HepG2 (cell line): ENCODE measurements around the gene ARHGEF9. TPM values are rescaled to one million over a fixed set of nuclear protein-coding genes. Genes with fewer than 3 reads are reported as not detected.

ENCODE experiments used
- ATF1 ChIP-seq: IDR thresholded peaks from 2 replicates; pipeline ENCODE4 v1.6.1; 2016; ENCODE audit warnings: mild to moderate bottlenecking, control low read depth
- ATF4 ChIP-seq, 2 experiments: fragments of 450-650 bp in 1 of 2; sonication (generic) in 1 of 2; formaldehyde crosslinking; IDR thresholded peaks; 2 replicates each; pipeline versions ENCODE4 v1.5.0 to v1.8.0; 2020 to 2022; ENCODE audit warnings: mild to moderate bottlenecking in 1 of 2, missing genetic modification reagents in 1 of 2
- CBX5 ChIP-seq: sonication (generic); formaldehyde crosslinking; IDR thresholded peaks from 2 replicates; pipeline ENCODE4 v1.4.0; 2020; ENCODE audit warnings: missing genetic modification reagents, borderline replicate concordance
- CREB1 ChIP-seq, 2 experiments: fragments of 450-650 bp in 1 of 2; IDR thresholded peaks; 2 replicates each; pipeline ENCODE4 v1.6.1; 2016 to 2017; ENCODE audit warnings: control low read depth in 1 of 2, mild to moderate bottlenecking in 1 of 2, missing compliant biosample characterization in 1 of 2, missing genetic modification characterization in 1 of 2
- HMGXB3 ChIP-seq: sonication (generic); formaldehyde crosslinking; IDR thresholded peaks from 2 replicates; pipeline ENCODE4 v1.4.0; 2020; ENCODE audit warnings: missing genetic modification reagents, borderline replicate concordance
- HOXA9 ChIP-seq: sonication (generic); formaldehyde crosslinking; IDR thresholded peaks from 2 replicates; pipeline ENCODE4 v1.8.1; 2022; ENCODE audit warnings: missing genetic modification reagents, mild to moderate bottlenecking, moderate library complexity, borderline replicate concordance
- MXI1 ChIP-seq: IDR thresholded peaks from 3 replicates; pipeline ENCODE4 v1.6.1; 2012; ENCODE audit warnings: low read depth, low read length, inconsistent platforms, borderline replicate concordance
- NFYB ChIP-seq: sonication (generic); formaldehyde crosslinking; IDR thresholded peaks from 2 replicates; pipeline ENCODE4 v1.4.0; 2020; ENCODE audit warnings: missing genetic modification reagents
- NR1H2 ChIP-seq: sonication (generic); formaldehyde crosslinking; IDR thresholded peaks from 2 replicates; pipeline ENCODE4 v1.8.1; 2022; ENCODE audit warnings: low read depth, missing genetic modification reagents, borderline replicate concordance
- PBX2 ChIP-seq: IDR thresholded peaks from 2 replicates; pipeline ENCODE4 v1.6.1; 2016; ENCODE audit warnings: control low read depth
- SP4 ChIP-seq: sonication (generic); formaldehyde crosslinking; IDR thresholded peaks from 2 replicates; pipeline ENCODE4 v1.8.1; 2023; ENCODE audit warnings: mild to moderate bottlenecking, missing genetic modification reagents
- SRSF1 ChIP-seq: fragments of 200-400 bp; formaldehyde crosslinking; optimal IDR thresholded peaks from 2 replicates; pipeline ENCODE3; 2017; ENCODE audit warnings: mild to moderate bottlenecking, low read depth, low read length, moderate library complexity
- YEATS4 ChIP-seq: sonication (generic); formaldehyde crosslinking; IDR thresholded peaks from 2 replicates; pipeline ENCODE4 v1.4.0; 2020; ENCODE audit warnings: missing genetic modification reagents, borderline replicate concordance
- ZNF207 ChIP-seq: fragments of 450-650 bp; IDR thresholded peaks from 2 replicates; pipeline ENCODE4 v1.6.1; 2016; ENCODE audit warnings: antibody characterized with exemption, borderline replicate concordance
- ZNF296 ChIP-seq: sonication (generic); formaldehyde crosslinking; conservative IDR thresholded peaks from 2 replicates; pipeline ENCODE4 v1.5.0; 2020; ENCODE audit warnings: mild to moderate bottlenecking, missing genetic modification reagents
- ZNF605 ChIP-seq: sonication (generic); formaldehyde crosslinking; IDR thresholded peaks from 2 replicates; pipeline ENCODE4 v1.8.0; 2022; ENCODE audit warnings: mild to moderate bottlenecking, missing genetic modification reagents
- ZNF652 ChIP-seq: IDR thresholded peaks from 2 replicates; pipeline ENCODE4 v1.6.1; 2016; ENCODE audit warnings: low read depth, borderline replicate concordance
- ZNF878 ChIP-seq: sonication (generic); formaldehyde crosslinking; IDR thresholded peaks from 2 replicates; pipeline ENCODE4 v1.8.1; 2023; ENCODE audit warnings: mild to moderate bottlenecking, missing genetic modification reagents, moderate library complexity
- polyA plus RNA-seq, 8 experiments: library from polyadenylated mRNA; depleted of rRNA in 3 of 8; stranded (reverse) in 7 of 8; unstranded in 1 of 8; fragments of >200 nt; fragmentation: Illumina TruSeq in 4 of 8; extraction: Trizol in 4 of 8; gene quantifications; 2 replicates each; pipeline versions ENCODE4 v1.2.1 to v1.2.3, GENCODE V29; 2011 to 2016; ENCODE audit warnings: low read depth in 4 of 8, missing spikeins in 1 of 8, mixed read lengths in 1 of 8; ENCODE audit not compliant: insufficient read depth in 1 of 8
- total RNA-seq, 5 experiments: library from RNA; depleted of rRNA; stranded (reverse); fragments of >200 nt; fragmentation: Illumina TruSeq; extraction: Trizol; gene quantifications; 2 replicates each; pipeline ENCODE4 v1.2.3, GENCODE V29; 2016; ENCODE audit warnings: low read depth in 1 of 5
- TF ChIP-seq, protein P1 (sequence below): sonication (generic); formaldehyde crosslinking; IDR thresholded peaks from 2 replicates; pipeline ENCODE4 v1.5.0; 2020; ENCODE audit warnings: missing genetic modification reagents
- TF ChIP-seq, protein P2 (sequence below): sonication (generic); formaldehyde crosslinking; IDR thresholded peaks from 2 replicates; pipeline ENCODE4 v1.4.0; 2020; ENCODE audit warnings: mild to moderate bottlenecking, missing genetic modification reagents

The ARHGEF9 gene
- total and polyA plus RNA-seq, 2 of the 13 experiments (the other 11 are each of a cell fraction or from before 2014, with no cell fraction given), result 0.91 to 1.8 TPM

- TF ChIP-seq ZNF652 (CRISPR knock-in tag) (no peak), SP4 (peak; percentile 51; the same call in 1 of the 2 replicates), ATF1 (CRISPR knock-in tag) (peak; percentile 74; the same call in 1 of the 2 replicates), SRSF1 (peak; percentile 92), HOXA9 (CRISPR knock-in tag) (no peak), ZNF296 (CRISPR knock-in tag) (no peak), ZNF605 (CRISPR knock-in tag) (no peak), ZNF878 (no peak), ZNF207 (no peak), NFYB (peak; percentile 94), ATF4 (CRISPR knock-in tag; IDR thresholded peaks at IDR 0.05) (no peak), CREB1 (IDR thresholded peaks at IDR 0.05) (peak; percentile 61; the same call in 1 of the 2 replicates), CREB1 (CRISPR knock-in tag; IDR thresholded peaks at IDR 0.05) (peak; percentile 81), NR1H2 (CRISPR knock-in tag) (no peak), PBX2 (CRISPR knock-in tag) (peak; percentile 86), YEATS4 (CRISPR knock-in tag) (no peak), CBX5 (CRISPR knock-in tag) (peak; percentile 38; the same call in 1 of the 2 replicates), HMGXB3 (CRISPR knock-in tag) (peak; percentile 93), MXI1 (no peak)
- TF ChIP-seq, protein P1, sequence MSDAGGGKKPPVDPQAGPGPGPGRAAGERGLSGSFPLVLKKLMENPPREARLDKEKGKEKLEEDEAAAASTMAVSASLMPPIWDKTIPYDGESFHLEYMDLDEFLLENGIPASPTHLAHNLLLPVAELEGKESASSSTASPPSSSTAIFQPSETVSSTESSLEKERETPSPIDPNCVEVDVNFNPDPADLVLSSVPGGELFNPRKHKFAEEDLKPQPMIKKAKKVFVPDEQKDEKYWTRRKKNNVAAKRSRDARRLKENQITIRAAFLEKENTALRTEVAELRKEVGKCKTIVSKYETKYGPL (CRISPR knock-in tag), result no peak
- TF ChIP-seq, protein P2, sequence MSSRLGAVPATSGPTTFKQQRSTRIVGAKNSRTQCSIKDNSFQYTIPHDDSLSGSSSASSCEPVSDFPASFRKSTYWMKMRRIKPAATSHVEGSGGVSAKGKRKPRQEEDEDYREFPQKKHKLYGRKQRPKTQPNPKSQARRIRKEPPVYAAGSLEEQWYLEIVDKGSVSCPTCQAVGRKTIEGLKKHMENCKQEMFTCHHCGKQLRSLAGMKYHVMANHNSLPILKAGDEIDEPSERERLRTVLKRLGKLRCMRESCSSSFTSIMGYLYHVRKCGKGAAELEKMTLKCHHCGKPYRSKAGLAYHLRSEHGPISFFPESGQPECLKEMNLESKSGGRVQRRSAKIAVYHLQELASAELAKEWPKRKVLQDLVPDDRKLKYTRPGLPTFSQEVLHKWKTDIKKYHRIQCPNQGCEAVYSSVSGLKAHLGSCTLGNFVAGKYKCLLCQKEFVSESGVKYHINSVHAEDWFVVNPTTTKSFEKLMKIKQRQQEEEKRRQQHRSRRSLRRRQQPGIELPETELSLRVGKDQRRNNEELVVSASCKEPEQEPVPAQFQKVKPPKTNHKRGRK, result peak; percentile 87
Measured at GRCh38 chrX:63754860-63755579, 30.0 kb downstream of the ARHGEF9 start (continued).
